ACHN (cell line): Measurements from ENCODE around the gene SOBP.

Experiments
- DNase-seq: peaks from one replicate; pipeline ENCODE4 v3.0.0-alpha.2; 2015
- in situ Hi-C: cut with HindIII; loops from 2 replicates; pipeline ENCODE4 v1.10.0; 2017; ENCODE audit warnings: low sequenced_read_pairs, low pct_ligation_motif_present, low pct_unique_long_range_greater_than_20kb

SOBP gene

GRCh38 chr6:107642095-107642860, 152.4 kb downstream of the SOBP start:
- in situ Hi-C loops: no loop called here
- DNase-seq: no peak

- no peak for DNase-seq
- in situ Hi-C loops: no loop called here
Observed at GRCh38 chr6:107642861-107643328, 153.0 kb downstream of the SOBP start.

DNA sequence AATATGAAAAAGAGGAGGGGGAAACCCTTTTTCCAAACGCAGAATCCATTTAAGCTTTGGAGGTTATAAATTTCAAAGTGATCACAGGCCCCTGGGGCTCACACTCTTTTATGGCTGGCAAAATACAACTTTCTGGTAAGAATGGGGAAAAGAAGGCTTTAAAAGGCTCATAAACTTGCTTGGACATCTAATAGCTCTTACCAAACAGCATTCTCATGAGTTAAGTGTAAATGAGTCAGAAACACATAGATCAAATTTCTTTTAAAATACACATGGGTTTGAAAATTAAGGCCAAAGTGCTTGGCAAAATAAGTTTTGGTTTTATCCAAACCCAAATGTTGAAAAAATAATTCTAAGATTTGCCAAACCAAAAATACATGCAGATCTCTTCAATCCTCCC, 154.6 kb downstream of the SOBP start:
- in situ Hi-C loops: no loop called here
- no peak for DNase-seq

DNA sequence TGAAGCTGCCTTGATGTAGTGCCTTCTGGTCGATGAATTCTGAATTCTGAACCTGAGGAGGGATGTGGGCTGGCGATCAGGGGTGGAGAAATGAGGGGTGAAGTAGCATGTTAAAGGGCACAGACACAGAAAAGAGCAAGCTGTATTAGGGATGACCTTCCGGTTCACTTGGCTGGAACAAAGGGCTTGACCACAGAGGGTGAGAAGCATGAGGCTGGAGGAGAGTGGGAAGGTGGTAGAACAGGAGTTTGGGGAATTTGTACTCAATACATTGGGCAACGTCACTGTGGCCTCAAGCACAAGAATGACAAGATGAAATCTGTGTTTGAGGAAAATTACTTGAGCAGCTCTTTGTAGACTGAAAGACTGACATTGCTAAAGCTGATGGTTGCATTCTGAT, 155.8 kb downstream of the SOBP start:
- DNase-seq: no peak
- in situ Hi-C loops: no loop called here

DNA sequence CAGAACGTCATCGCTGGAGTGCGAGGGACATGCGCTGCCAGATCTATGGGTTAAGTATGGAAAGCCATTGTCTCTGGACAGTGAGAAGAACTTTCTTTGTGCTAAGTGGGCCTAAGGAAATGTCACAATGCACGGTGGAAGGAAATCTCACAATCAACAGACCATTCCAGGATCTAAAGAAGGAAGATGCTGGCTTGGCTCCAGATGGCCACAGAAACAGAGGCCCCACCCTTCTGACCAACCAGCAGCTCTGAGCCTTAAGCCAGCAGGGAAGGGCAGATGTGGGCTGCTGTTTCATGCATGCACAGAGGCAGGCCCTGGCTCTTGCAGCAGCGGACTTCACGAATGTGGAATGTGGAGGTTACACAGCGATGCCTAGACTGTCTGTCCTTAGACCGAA, 156.3 kb downstream of the SOBP start:
- in situ Hi-C loops: no loop called here
- DNase-seq: no peak

GRCh38 chr6:107646776-107647438, 157.0 kb downstream of the SOBP start:
- in situ Hi-C loops: no loop called here
- DNase-seq: no peak

- in situ Hi-C loops: no loop called here
- DNase-seq: no peak
Observed at GRCh38 chr6:107647439-107647948, 157.6 kb downstream of the SOBP start.

DNA sequence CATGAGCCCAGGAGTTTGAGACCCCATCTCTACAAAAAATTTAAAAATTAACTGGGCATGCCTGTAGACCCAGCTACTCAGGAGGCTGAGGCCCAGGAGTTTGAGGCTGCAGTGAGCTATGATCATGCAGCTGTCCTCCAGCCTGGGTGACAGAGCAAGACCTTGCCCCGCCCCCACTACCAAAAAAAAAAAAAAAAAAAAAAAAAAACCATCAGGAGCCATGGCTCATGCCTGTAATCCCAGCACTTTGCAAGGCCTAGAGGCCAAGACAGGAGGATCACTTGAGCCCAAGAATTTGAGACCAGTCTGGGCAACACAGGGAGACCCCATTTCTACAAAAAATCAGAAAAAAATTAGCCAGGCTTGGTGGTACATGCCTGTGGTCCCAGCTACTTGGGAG, 159.1 kb downstream of the SOBP start:
- in situ Hi-C loops: no loop called here
- no peak for DNase-seq

DNA sequence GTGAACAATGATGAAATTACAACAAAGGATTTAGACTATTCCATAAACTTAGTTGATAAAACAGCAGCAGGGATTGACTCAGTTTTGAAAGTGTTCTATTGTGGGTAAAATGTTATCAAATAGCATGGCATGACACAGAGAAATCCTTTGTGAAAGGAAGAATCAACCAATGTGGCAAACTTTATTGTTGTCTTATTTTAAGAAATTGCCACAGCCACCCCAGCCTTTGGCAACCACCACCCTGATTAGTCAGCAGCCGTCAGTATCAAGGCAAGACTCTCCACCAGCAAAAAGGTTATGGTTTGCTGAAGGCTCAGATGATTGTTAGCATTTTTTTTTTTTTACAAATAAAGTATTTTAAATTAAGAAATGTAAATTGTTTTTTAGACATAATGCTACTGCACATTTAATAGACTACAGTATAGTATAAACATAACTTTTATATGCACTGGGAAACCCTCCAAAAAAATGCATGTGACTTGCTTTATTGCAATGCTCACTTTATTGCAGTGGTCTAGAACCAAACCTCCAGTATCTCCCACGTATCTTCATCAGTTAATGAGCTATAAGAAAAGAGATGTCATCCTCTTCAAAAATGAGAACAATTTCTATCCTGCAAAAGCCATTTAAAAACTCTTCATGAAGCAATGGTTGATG, 162.7 kb downstream of the SOBP start:
- in situ Hi-C loops: no loop called here
- DNase-seq: no peak

DNA sequence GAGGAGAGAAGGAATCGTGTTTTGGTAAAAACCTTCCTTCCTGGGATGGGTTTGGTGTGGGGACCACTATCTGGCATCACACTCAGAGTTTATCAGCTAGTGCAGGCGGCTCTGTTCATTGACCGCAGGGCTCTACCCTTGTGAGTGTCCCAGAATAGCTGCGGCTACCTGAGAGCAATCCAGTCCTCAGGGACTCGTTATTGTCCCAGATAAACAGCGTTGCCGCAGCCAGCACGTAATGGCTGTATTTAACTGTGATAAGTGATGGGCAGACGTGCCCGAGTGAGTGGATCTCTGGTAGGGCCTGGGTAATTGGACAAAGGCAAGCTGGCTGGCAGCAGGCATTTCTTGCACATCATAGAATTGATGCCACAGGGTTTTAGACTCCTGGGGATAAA, 163.3 kb downstream of the SOBP start:
- in situ Hi-C loops: no loop called here
- DNase-seq: no peak

GRCh38 chr6:107653861-107654394, 164.0 kb downstream of the SOBP start:
- no peak for DNase-seq
- in situ Hi-C loops: no loop called here

DNA sequence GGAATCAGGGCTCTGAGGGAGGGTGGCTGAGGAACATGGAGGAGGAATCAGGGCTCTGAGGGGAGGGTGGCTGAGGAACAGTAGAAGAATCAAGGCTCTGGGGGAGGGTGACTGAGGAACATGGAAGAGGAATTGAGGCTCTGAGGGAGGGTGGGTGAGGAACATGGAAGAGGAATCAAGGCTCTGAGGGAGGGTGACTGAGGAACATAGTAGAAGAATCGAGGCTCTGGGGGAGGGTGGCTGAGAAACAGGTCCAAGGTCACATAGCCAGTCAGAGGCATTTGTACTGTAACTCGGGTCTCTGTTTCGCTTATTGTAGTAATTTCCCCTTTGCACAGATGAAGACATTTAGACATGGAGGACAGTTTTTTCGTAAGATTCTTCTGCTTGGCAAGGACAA, 164.8 kb downstream of the SOBP start:
- in situ Hi-C loops: no loop called here
- DNase-seq: no peak

- peak; percentile 8 for DNase-seq
- in situ Hi-C loops: no loop called here
Observed at GRCh38 chr6:107655245-107655644, 165.3 kb downstream of the SOBP start.

DNA sequence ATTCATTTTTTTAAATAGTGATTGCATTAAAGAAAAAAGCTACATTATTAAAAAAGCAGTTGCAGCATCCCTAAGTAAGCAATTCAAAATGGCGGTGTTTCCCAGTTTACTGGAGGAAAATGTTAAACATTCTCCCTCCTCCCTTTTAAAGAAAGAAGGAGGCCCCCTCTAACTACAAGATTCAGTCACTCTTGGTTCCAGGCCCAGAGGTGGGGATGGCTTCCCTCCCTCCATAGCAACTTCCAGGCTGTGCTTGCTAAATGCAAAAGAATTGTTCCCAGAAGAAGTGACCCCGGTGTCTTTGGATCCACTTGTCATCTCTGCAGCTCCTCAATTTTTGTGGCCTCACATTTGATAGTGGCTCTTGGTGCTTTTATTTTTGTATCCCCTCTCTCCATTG, 165.9 kb downstream of the SOBP start:
- in situ Hi-C loops: no loop called here

DNA sequence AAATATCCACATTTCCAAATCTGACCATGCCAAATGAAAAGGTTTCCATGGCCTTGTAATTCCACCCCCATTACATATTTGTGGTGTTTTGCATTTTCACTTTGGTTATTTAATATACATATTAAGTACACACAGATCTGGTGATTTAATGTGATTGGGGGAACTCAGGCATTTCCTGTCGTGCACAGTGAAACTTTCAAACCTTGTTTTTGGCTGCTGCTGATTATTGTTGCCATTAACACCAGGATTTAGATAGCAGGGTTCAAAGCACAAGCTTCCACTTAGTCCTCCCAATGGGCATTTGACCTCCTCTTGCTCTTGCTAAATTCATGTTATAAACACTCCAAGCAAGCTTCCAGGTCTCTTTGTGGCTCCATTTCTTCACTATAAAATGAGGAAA, 166.5 kb downstream of the SOBP start:
- no peak for DNase-seq
- in situ Hi-C loops: no loop called here

More for the DNA sequence above, 165.9 kb downstream of the SOBP start:
- no peak for DNase-seq

DNA sequence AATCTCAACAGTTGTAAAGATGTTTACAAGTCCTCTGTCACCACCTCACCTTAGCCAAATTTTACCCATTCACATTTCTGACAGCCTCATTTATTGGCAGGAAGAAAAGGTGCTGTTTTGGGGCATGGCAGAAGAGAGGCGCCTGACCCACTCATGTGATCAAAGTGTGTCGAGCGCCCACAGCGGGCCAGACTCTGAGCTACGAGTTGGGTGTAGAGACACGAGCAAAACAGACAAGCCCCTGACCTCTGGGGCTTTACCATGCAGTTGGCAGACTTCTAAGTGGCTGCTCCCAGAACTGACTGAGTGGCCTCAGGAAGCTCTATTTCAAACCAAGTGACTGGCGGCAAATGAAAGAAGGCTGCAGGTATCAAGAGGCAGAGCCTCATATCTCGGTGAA, 167.0 kb downstream of the SOBP start:
- in situ Hi-C loops: no loop called here
- no peak for DNase-seq

GRCh38 chr6:107657373-107657754, 167.4 kb downstream of the SOBP start:
- no peak for DNase-seq
- in situ Hi-C loops: no loop called here

- in situ Hi-C loops: no loop called here
- peak; percentile 65 for DNase-seq
Observed at GRCh38 chr6:107657755-107658461, 168.0 kb downstream of the SOBP start.
